Activated CD8-positive, alpha-beta T cell treated with anti-CD3 and anti-CD28 coated beads for 36 hours (primary cell): ENCODE data around the gene KAT5. TPM values are rescaled to one million over a fixed set of nuclear protein-coding genes. Genes with fewer than 3 reads are reported as not detected.
"Not testable (repeated sequence)": the region's sequence is repeated elsewhere in the genome, so short reads cannot be mapped to it uniquely, and the experiment has no call there.

ENCODE experiments used
- ATAC-seq: fragments of 200-7000 bp; cut with Tn5 transposase; one replicate; pipeline ENCODE4 v1.10.0; 2021; ENCODE audit warnings: mild to moderate bottlenecking, moderate library complexity
- CTCF ChIA-PET: fragments of 350-600 bp; sonication (Branson Sonifier 250); formaldehyde crosslinking; loops from one replicate; lab custom pipeline; 2021; ENCODE audit warnings: antibody characterized with exemption; lab: Charles Lee
- POLR2A ChIA-PET: fragments of 350-600 bp; sonication (Branson Sonifier 250); formaldehyde crosslinking; loops from one replicate; lab custom pipeline; 2021; ENCODE audit warnings: antibody characterized with exemption; lab: Charles Lee
- DNase-seq: peaks from one replicate; pipeline ENCODE4 v3.0.0-alpha.2; 2020
- H3K27ac Mint-ChIP-seq: one replicate; pipeline ENCODE4 v1.8.0; 2021; ENCODE audit warnings: mild to moderate bottlenecking, mixed read lengths
- H3K27me3 Mint-ChIP-seq: one replicate; pipeline ENCODE4 v1.8.0; 2021; ENCODE audit warnings: mixed read lengths
- H3K36me3 Mint-ChIP-seq: one replicate; pipeline ENCODE4 v1.8.0; 2021; ENCODE audit warnings: low read depth, mixed read lengths
- H3K4me1 Mint-ChIP-seq: one replicate; pipeline ENCODE4 v1.8.0; 2021; ENCODE audit warnings: low read depth, mixed read lengths
- H3K4me3 Mint-ChIP-seq: one replicate; pipeline ENCODE4 v1.8.0; 2021; ENCODE audit warnings: mild to moderate bottlenecking, moderate library complexity, mixed read lengths
- H3K9me3 Mint-ChIP-seq: one replicate; pipeline ENCODE4 v1.8.0; 2021; ENCODE audit warnings: mixed read lengths
- intact Hi-C: fragments of 100-400 bp; cut with micrococcal nuclease; formaldehyde crosslinking; loops from one replicate; pipeline ENCODE4 v1.10.0; 2022
- total RNA-seq, 2 experiments: library from RNA; stranded (reverse); gene quantifications; one replicate each; pipeline ENCODE4 v1.2.3, GENCODE V29; 2021
- TF ChIP-seq, protein P1 (sequence below): fragments of 200-600 bp; IDR thresholded peaks from one replicate; pipeline ENCODE4 v1.8.0; 2022; ENCODE audit warnings: antibody characterized with exemption, mild to moderate bottlenecking

The KAT5 gene
- total RNA-seq, 2 experiments from 2014 or later = 67.7 to 71.8 TPM

GRCh38 chr11:65672982-65673381 lies 39.1 kb upstream of the KAT5 start:
- TF ChIP-seq, protein P1, sequence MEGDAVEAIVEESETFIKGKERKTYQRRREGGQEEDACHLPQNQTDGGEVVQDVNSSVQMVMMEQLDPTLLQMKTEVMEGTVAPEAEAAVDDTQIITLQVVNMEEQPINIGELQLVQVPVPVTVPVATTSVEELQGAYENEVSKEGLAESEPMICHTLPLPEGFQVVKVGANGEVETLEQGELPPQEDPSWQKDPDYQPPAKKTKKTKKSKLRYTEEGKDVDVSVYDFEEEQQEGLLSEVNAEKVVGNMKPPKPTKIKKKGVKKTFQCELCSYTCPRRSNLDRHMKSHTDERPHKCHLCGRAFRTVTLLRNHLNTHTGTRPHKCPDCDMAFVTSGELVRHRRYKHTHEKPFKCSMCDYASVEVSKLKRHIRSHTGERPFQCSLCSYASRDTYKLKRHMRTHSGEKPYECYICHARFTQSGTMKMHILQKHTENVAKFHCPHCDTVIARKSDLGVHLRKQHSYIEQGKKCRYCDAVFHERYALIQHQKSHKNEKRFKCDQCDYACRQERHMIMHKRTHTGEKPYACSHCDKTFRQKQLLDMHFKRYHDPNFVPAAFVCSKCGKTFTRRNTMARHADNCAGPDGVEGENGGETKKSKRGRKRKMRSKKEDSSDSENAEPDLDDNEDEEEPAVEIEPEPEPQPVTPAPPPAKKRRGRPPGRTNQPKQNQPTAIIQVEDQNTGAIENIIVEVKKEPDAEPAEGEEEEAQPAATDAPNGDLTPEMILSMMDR = no peak
- CTCF ChIA-PET = no interaction called here
- Mint-ChIP-seq H3K4me1 (peaks cover 3% of the 10 kb centered on the region), H3K27me3 (no peaks in the 10 kb centered on the region), H3K4me3 (no peak overlapping the region), H3K27ac (no peak overlapping the region), H3K36me3 (no peaks in the 10 kb centered on the region), H3K9me3 (no peaks in the 10 kb centered on the region)
- DNase-seq (no peak), ATAC-seq (no peak)
- intact Hi-C loops = no loop called here
- POLR2A ChIA-PET = no interaction called here

- DNase-seq (no peak), ATAC-seq (no peak)
- intact Hi-C loops = no loop called here
- ChIA-PET POLR2A (no interaction called here), CTCF (no interaction called here)
- H3K9me3 Mint-ChIP-seq = no peaks in the 10 kb centered on the region
- H3K36me3 Mint-ChIP-seq = no peaks in the 10 kb centered on the region
- H3K4me3 Mint-ChIP-seq = no peak overlapping the region
- H3K27me3 Mint-ChIP-seq = peaks cover 2% of the 10 kb centered on the region
- H3K4me1 Mint-ChIP-seq = no peaks in the 10 kb centered on the region
- no peak overlapping the region for H3K27ac Mint-ChIP-seq
- TF ChIP-seq, protein P1 = no peak
Measured at GRCh38 chr11:65680192-65680743, 31.8 kb upstream of the KAT5 start.

- H3K9me3 Mint-ChIP-seq, H3K27me3 Mint-ChIP-seq, intact Hi-C loops, H3K4me3 Mint-ChIP-seq, H3K36me3 Mint-ChIP-seq, CTCF ChIA-PET, ATAC-seq, H3K27ac Mint-ChIP-seq, H3K4me1 Mint-ChIP-seq, DNase-seq: not testable (repeated sequence)
- POLR2A ChIA-PET = interaction anchor here (0.6 to 1.5 kb wide), 3 partner anchors 15 to 119 kb away, joined by 3 to 4 read pairs (median 4); no protein-coding TSS in a partner anchor
Measured at GRCh38 chr11:65683480-65683879, 28.6 kb upstream of the KAT5 start.

DNA sequence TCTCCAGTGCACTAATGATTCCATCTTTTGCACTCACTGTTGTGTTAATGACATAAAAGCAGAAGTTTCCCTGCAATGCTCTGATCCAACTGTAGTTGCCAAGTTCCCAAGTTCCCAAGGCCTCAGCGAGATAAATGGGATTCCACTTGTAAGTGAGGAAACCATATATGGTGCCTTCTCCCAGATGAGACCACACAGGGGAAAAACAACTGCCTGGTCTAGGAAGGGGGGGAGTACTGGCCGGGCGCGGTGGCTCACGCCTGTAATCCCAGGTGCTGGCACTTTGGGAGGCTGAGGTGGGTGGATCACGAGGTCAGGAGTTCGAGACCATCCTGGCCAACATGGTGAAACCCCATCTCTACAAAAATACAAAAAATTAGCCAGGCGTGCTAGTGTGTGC lies 26.1 kb upstream of the KAT5 start:
- no peaks in the 10 kb centered on the region for H3K36me3 Mint-ChIP-seq
- no peak overlapping the region for H3K4me3 Mint-ChIP-seq
- ChIA-PET CTCF (no interaction called here), POLR2A (interaction anchor here (0.6 kb wide), 1 partner anchor 76 kb away, joined by 3 read pairs; no protein-coding TSS in a partner anchor)
- H3K4me1 Mint-ChIP-seq = no peaks in the 10 kb centered on the region
- H3K27me3 Mint-ChIP-seq = peaks cover 2% of the 10 kb centered on the region
- no peak overlapping the region for H3K27ac Mint-ChIP-seq
- ATAC-seq (no peak), DNase-seq (no peak)
- no peaks in the 10 kb centered on the region for H3K9me3 Mint-ChIP-seq
- intact Hi-C loops = no loop called here
- TF ChIP-seq, protein P1 = no peak

DNA sequence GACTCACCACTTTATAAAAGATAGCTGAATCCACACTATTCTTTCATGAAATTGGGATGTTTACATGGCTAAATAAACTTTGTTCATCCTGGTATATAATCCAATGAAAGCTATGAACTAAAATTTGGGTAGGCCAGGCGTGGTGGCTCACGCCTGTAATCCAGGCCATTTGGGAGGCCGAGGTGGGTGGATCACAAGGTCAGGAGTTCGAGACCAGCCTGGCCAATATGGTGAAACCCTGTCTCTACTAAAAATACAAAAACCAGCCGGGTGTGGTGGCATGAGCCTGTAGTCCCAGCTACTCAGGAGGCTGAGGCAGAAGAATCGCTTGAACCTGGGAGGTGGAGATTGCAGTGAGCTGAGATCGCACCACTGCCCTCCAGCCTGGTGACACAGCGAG lies 20.2 kb upstream of the KAT5 start:
- H3K36me3 Mint-ChIP-seq, H3K27ac Mint-ChIP-seq, H3K27me3 Mint-ChIP-seq, intact Hi-C loops, DNase-seq, H3K4me1 Mint-ChIP-seq, H3K9me3 Mint-ChIP-seq, H3K4me3 Mint-ChIP-seq, ATAC-seq: not testable (repeated sequence)
- POLR2A ChIA-PET = interaction anchor here (0.6 kb wide), 2 partner anchors 158 to 493 kb away, joined by 3 to 4 read pairs; no protein-coding TSS in a partner anchor
- CTCF ChIA-PET = interaction anchor here (1.2 to 1.5 kb wide), 2 partner anchors 20 to 89 kb away, joined by 3 to 4 read pairs; partner anchors contain the start of gene AP5B1

DNA sequence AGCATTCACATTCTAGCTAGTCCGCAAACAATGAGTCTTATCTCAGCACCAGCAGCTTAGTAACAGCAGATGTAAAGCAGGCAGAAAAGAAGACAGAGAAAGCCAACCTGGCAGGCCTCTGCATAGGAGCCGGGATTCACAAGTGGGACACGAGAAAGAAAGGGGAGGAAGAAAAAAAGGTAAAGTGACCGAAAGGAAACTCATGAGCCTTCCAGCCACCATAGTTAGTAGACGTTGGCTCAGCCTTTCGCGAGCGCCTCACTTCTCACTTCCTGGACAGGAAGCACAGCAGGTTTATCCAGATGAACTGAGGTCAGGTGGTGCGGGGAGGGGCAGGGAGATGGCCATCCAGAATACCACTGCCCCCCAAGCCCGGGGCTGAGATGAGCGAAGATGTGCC lies 19.7 kb upstream of the KAT5 start:
- ATAC-seq (no peak), DNase-seq (no peak)
- no peaks in the 10 kb centered on the region for H3K4me1 Mint-ChIP-seq
- ChIA-PET POLR2A (interaction anchor here (0.6 kb wide), 2 partner anchors 158 to 493 kb away, joined by 3 to 4 read pairs; no protein-coding TSS in a partner anchor), CTCF (interaction anchor here (1.2 to 1.5 kb wide), 2 partner anchors 20 to 88 kb away, joined by 3 to 4 read pairs; partner anchors contain the start of gene AP5B1)
- intact Hi-C loops = no loop called here
- TF ChIP-seq, protein P1 = no peak
- no peaks in the 10 kb centered on the region for H3K36me3 Mint-ChIP-seq
- no peak overlapping the region for H3K27ac Mint-ChIP-seq
- no peaks in the 10 kb centered on the region for H3K9me3 Mint-ChIP-seq
- H3K4me3 Mint-ChIP-seq = no peak overlapping the region
- no peaks in the 10 kb centered on the region for H3K27me3 Mint-ChIP-seq
